ENCODE results near the gene TFPI. TPM values are rescaled to one million over a fixed set of nuclear protein-coding genes. Genes with fewer than 3 reads are reported as not detected.

TFPI gene
- total RNA-seq, 2 experiments from 2014 or later = not detected

DNA sequence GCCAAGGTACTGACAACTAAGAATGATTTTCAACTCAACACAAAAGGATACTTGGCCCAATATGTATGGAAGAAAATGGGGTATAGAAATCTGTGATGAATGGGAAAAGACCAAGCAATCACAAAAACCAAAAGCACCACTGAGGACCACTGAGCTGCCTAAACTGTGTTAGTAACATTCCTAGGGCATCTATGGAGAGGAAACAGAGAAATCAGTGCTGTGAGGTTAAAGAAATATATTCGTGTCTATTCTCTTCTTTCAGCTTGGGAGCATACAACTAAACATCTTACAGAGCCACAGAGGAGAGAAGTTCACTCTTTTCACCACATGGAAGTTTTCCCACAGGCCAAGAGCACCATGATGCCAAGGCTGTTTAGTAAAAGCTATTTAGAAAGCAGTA, 58.9 kb downstream of the TFPI start:
- intact Hi-C loops (cut with micrococcal nuclease; ENCODE audit: unreplicated experiment) = no loop called here
- TF ChIP-seq CTCF (conservative IDR thresholded peaks at IDR 0.05; ENCODE audit: low read length) (no peak), EZH2phosphoT487 (IDR thresholded peaks at IDR 0.05; ENCODE audit: borderline replicate concordance, low read depth, low read length) (no peak)

DNA sequence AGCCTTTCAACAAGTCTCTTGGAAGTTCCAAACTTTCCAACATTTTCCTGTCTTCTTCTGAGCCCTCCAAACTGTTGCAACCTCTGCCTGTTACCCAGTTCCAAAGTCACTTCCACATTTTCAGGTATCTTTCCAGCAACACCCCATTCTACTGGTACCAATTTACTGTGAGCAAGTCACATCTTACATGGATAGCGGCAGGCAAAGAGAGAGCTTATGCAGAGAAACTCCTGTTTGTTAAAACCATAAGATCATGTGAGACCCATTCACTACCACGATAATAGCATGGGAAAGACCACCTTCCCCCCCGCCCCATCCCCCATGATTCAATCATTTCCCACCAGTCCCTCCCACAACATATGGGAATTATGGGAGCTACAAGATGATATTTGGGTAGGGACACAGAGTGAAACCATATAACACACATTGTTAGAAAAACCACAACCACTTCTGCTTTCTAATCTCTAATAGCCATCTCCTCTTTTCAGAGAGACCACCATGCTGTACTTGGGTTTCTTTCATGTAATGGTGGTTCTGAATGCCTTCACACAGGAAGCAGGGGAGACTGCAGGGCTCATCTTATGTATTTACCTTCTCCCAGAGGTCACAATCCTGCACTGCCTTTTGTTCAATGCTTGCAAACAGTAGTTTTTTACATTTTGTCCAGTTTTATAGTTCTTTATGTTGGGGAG, 60.2 kb downstream of the TFPI start:
- Histone ChIP-seq H3K4me3 (ENCODE audit: low read depth, low read length, poor library complexity, severe bottlenecking) (no peak overlapping the region), H3K9me2 (ENCODE audit: insufficient read depth, low read length) (no peaks in the 10 kb centered on the region), H3K4me1 (ENCODE audit: insufficient read depth, low read length, poor library complexity, severe bottlenecking) (no peaks in the 10 kb centered on the region), H3K27ac (ENCODE audit: low read depth, low read length, poor library complexity, severe bottlenecking) (no peak overlapping the region), H3K4me2 (ENCODE audit: low read length) (no peak overlapping the region), H3K9me3 (ENCODE audit: low read length) (no peaks in the 10 kb centered on the region), H4K20me1 (ENCODE audit: insufficient read depth, low read length) (no peaks in the 10 kb centered on the region), H3K79me2 (ENCODE audit: insufficient read depth, low read depth, low read length) (no peaks in the 10 kb centered on the region), H3K36me3 (ENCODE audit: insufficient read depth, low read length) (no peaks in the 10 kb centered on the region), H2AFZ (ENCODE audit: low read length) (no peak overlapping the region)
- intact Hi-C loops (cut with micrococcal nuclease; ENCODE audit: unreplicated experiment) = no loop called here
- POLR2A ChIA-PET = no interaction called here
- CTCF ChIA-PET (ENCODE audit: unreplicated experiment) = interaction anchor here (0.5 kb wide), 1 partner anchor 9 kb away, joined by 3 read pairs; no protein-coding TSS in a partner anchor
- no TSS peak for BruUV-seq (replicated peaks)
- TF ChIP-seq EZH2phosphoT487 (IDR thresholded peaks at IDR 0.05; ENCODE audit: borderline replicate concordance, low read depth, low read length) (no peak), CTCF (conservative IDR thresholded peaks at IDR 0.05; ENCODE audit: low read length) (no peak)
- DNase-seq (ENCODE audit: low spot score) = no peak

More for the DNA sequence above, 58.9 kb downstream of the TFPI start:
- no peak for DNase-seq (ENCODE audit: low spot score)
- no TSS peak for BruUV-seq (replicated peaks)
- Histone ChIP-seq H3K27ac (ENCODE audit: low read depth, low read length, poor library complexity, severe bottlenecking) (no peak overlapping the region), H3K9me2 (ENCODE audit: insufficient read depth, low read length) (no peaks in the 10 kb centered on the region), H3K4me2 (ENCODE audit: low read length) (no peak overlapping the region), H3K4me1 (ENCODE audit: insufficient read depth, low read length, poor library complexity, severe bottlenecking) (no peaks in the 10 kb centered on the region), H3K79me2 (ENCODE audit: insufficient read depth, low read depth, low read length) (no peaks in the 10 kb centered on the region), H4K20me1 (ENCODE audit: insufficient read depth, low read length) (no peaks in the 10 kb centered on the region), H3K9me3 (ENCODE audit: low read length) (no peaks in the 10 kb centered on the region), H3K36me3 (ENCODE audit: insufficient read depth, low read length) (no peaks in the 10 kb centered on the region), H3K4me3 (ENCODE audit: low read depth, low read length, poor library complexity, severe bottlenecking) (no peak overlapping the region), H2AFZ (ENCODE audit: low read length) (no peak overlapping the region)
- POLR2A ChIA-PET = no interaction called here
- CTCF ChIA-PET (ENCODE audit: unreplicated experiment) = no interaction called here

- intact Hi-C loops (cut with micrococcal nuclease; ENCODE audit: unreplicated experiment) = no loop called here
- Histone ChIP-seq H3K4me3 (ENCODE audit: low read depth, low read length, poor library complexity, severe bottlenecking) (no peak overlapping the region), H3K27ac (ENCODE audit: low read depth, low read length, poor library complexity, severe bottlenecking) (no peak overlapping the region), H3K79me2 (ENCODE audit: insufficient read depth, low read depth, low read length) (no peaks in the 10 kb centered on the region), H2AFZ (ENCODE audit: low read length) (no peak overlapping the region), H3K9me3 (ENCODE audit: low read length) (no peaks in the 10 kb centered on the region), H3K36me3 (ENCODE audit: insufficient read depth, low read length) (no peaks in the 10 kb centered on the region), H3K4me2 (ENCODE audit: low read length) (no peak overlapping the region), H4K20me1 (ENCODE audit: insufficient read depth, low read length) (no peaks in the 10 kb centered on the region), H3K4me1 (ENCODE audit: insufficient read depth, low read length, poor library complexity, severe bottlenecking) (no peaks in the 10 kb centered on the region), H3K9me2 (ENCODE audit: insufficient read depth, low read length) (no peaks in the 10 kb centered on the region)
- CTCF ChIA-PET (ENCODE audit: unreplicated experiment) = no interaction called here
- TF ChIP-seq EZH2phosphoT487 (IDR thresholded peaks at IDR 0.05; ENCODE audit: borderline replicate concordance, low read depth, low read length) (no peak), CTCF (conservative IDR thresholded peaks at IDR 0.05; ENCODE audit: low read length) (no peak)
- BruUV-seq (replicated peaks) = no TSS peak
- POLR2A ChIA-PET = no interaction called here
- no peak for DNase-seq (ENCODE audit: low spot score)
Measured at GRCh38 chr2:187493180-187493579, 61.1 kb downstream of the TFPI start.

Measured in OCI-LY7 (cell line).